ENCODE results near the gene SEPSECS.
"Not testable (repeated sequence)": the region's sequence is repeated elsewhere in the genome, so short reads cannot be mapped to it uniquely, and the experiment has no call there.

SEPSECS gene

DNA sequence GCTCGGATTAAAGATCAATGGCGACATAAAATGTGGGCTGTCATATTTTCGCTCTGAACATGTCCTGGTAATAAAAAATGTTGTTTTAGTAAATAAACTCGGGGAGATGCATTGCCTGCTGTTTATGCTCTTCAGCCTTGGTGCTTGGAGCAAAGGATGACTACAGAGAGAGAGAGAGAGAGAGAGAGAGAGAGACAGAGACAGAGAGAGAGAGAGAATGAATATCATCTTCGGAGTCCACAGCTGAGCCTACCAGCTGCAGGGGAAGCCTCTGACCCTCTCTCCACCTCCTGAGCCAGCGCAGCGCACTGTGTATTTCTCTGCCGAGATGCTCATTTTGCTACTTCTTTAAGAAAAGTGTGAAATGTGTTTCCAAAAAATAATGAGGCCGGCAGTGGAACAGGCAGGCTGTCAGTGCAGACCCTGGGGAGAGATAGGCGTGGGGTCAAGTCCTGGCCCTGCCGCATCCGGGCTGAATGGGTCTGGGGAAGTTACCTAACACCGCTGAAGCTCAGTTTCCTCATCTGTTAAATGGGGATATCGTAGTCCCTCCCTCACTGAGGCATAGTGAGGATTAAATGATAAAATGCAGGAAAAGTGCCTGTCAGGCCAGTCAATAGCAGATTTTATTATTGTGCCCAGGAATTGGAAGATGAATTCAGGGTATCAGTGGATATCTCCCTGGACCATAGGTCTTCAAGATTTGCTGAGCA is 71.0 kb downstream of the SEPSECS start:
- Histone ChIP-seq H3K27ac (ENCODE audit: low read length, poor library complexity, severe bottlenecking) (no peak overlapping the region), H3K27me3 (ENCODE audit: control insufficient read depth in 1 of 2, insufficient read depth in 1 of 2, low read length in 2 of 2) (peaks cover 23 to 25% of the 10 kb centered on the region in 2 experiments), H2BK15ac (ENCODE audit: low read depth, poor library complexity, severe bottlenecking) (no peak overlapping the region), H3K4me3 (ENCODE audit: insufficient read depth in 1 of 2, low read depth in 1 of 2, low read length in 2 of 2) (peak overlapping the region in 1 of 2 experiments; percentile 65), H3K23ac (ENCODE audit: low read length in 2 of 2) (no peak overlapping the region), H3K14ac (ENCODE audit: low read length in 2 of 2) (no peak overlapping the region), H2BK12ac (ENCODE audit: low read length in 2 of 2) (no peak overlapping the region), H4K8ac (ENCODE audit: low read length) (no peak overlapping the region), H3K4me2 (ENCODE audit: low read length, poor library complexity, severe bottlenecking) (no peak overlapping the region), H3K4me1 (ENCODE audit: control insufficient read depth, insufficient read depth, low read depth, low read length) (no peaks in the 10 kb centered on the region), H3K9ac (ENCODE audit: low read length) (peak overlapping the region; percentile 46), H3K18ac (ENCODE audit: low read depth in 1 of 2, low read length in 2 of 2) (no peak overlapping the region), H3K79me1 (replicated peaks; ENCODE audit: low read length, poor library complexity, severe bottlenecking) (no peaks in the 10 kb centered on the region), H4K91ac (ENCODE audit: low read length) (no peak overlapping the region), H3K36me3 (ENCODE audit: control insufficient read depth in 1 of 2, insufficient read depth in 2 of 2, low read depth in 1 of 2, low read length in 2 of 2) (no peaks in the 10 kb centered on the region), H2AK5ac (ENCODE audit: low read length, severe bottlenecking) (no peak overlapping the region), H3K9me3 (ENCODE audit: control insufficient read depth, low read length) (peaks cover 10% of the 10 kb centered on the region), H2BK120ac (ENCODE audit: low read depth, low read length) (no peak overlapping the region), H2BK5ac (ENCODE audit: low read depth, low read length, poor library complexity, severe bottlenecking) (no peak overlapping the region), H3K4ac (ENCODE audit: low read depth in 1 of 2, low read length in 2 of 2) (no peak overlapping the region), H2AFZ (ENCODE audit: low read depth, low read length) (no peak overlapping the region)
- WGBS, result 88% methylated on average over 14 of the region's 14 CpGs
- no peak for DNase-seq

GRCh38 chr4:25088093-25088952 is 71.9 kb downstream of the SEPSECS start:
- Histone ChIP-seq H2BK120ac (ENCODE audit: low read depth, low read length) (no peak overlapping the region), H3K4me2 (ENCODE audit: low read length, poor library complexity, severe bottlenecking) (no peak overlapping the region), H3K79me1 (replicated peaks; ENCODE audit: low read length, poor library complexity, severe bottlenecking) (no peaks in the 10 kb centered on the region), H2AFZ (ENCODE audit: low read depth, low read length) (no peak overlapping the region), H3K4me3 (ENCODE audit: insufficient read depth in 1 of 2, low read depth in 1 of 2, low read length in 2 of 2) (peak overlapping the region; percentile 5 to 65), H3K27me3 (ENCODE audit: control insufficient read depth in 1 of 2, insufficient read depth in 1 of 2, low read length in 2 of 2) (peaks cover 23 to 25% of the 10 kb centered on the region in 2 experiments), H2BK15ac (ENCODE audit: low read depth, poor library complexity, severe bottlenecking) (no peak overlapping the region), H2BK5ac (ENCODE audit: low read depth, low read length, poor library complexity, severe bottlenecking) (no peak overlapping the region), H3K18ac (ENCODE audit: low read depth in 1 of 2, low read length in 2 of 2) (no peak overlapping the region), H3K9ac (ENCODE audit: low read length) (peak overlapping the region; percentile 46), H4K8ac (ENCODE audit: low read length) (no peak overlapping the region), H4K91ac (ENCODE audit: low read length) (no peak overlapping the region), H2AK5ac (ENCODE audit: low read length, severe bottlenecking) (no peak overlapping the region), H3K9me3 (ENCODE audit: control insufficient read depth, low read length) (peaks cover 4% of the 10 kb centered on the region), H3K4me1 (ENCODE audit: control insufficient read depth, insufficient read depth, low read depth, low read length) (no peaks in the 10 kb centered on the region), H3K23ac (ENCODE audit: low read length in 2 of 2) (no peak overlapping the region), H3K14ac (ENCODE audit: low read length in 2 of 2) (no peak overlapping the region), H2BK12ac (ENCODE audit: low read length in 2 of 2) (no peak overlapping the region), H3K4ac (ENCODE audit: low read depth in 1 of 2, low read length in 2 of 2) (no peak overlapping the region), H3K27ac (ENCODE audit: low read length, poor library complexity, severe bottlenecking) (no peak overlapping the region), H3K36me3 (ENCODE audit: control insufficient read depth in 1 of 2, insufficient read depth in 2 of 2, low read depth in 1 of 2, low read length in 2 of 2) (no peaks in the 10 kb centered on the region)
- DNase-seq, result no peak
- 82% methylated on average over 41 of the region's 41 CpGs for WGBS

GRCh38 chr4:25085671-25086070 is 74.6 kb downstream of the SEPSECS start:
- Histone ChIP-seq H2BK120ac (ENCODE audit: low read depth, low read length) (no peak overlapping the region), H3K4ac (ENCODE audit: low read depth in 1 of 2, low read length in 2 of 2) (no peak overlapping the region), H2BK12ac (ENCODE audit: low read length in 2 of 2) (no peak overlapping the region), H3K9ac (ENCODE audit: low read length) (no peak overlapping the region), H3K27me3 (ENCODE audit: control insufficient read depth in 1 of 2, insufficient read depth in 1 of 2, low read length in 2 of 2) (peaks cover 27 to 38% of the 10 kb centered on the region in 2 experiments), H2BK15ac (ENCODE audit: low read depth, poor library complexity, severe bottlenecking) (no peak overlapping the region), H3K18ac (ENCODE audit: low read depth in 1 of 2, low read length in 2 of 2) (no peak overlapping the region), H3K4me3 (ENCODE audit: insufficient read depth in 1 of 2, low read depth in 1 of 2, low read length in 2 of 2) (no peak overlapping the region), H2BK5ac (ENCODE audit: low read depth, low read length, poor library complexity, severe bottlenecking) (no peak overlapping the region), H3K4me1 (ENCODE audit: control insufficient read depth, insufficient read depth, low read depth, low read length) (no peaks in the 10 kb centered on the region), H2AFZ (ENCODE audit: low read depth, low read length) (no peak overlapping the region), H4K8ac (ENCODE audit: low read length) (no peak overlapping the region), H3K36me3 (ENCODE audit: control insufficient read depth in 1 of 2, insufficient read depth in 2 of 2, low read depth in 1 of 2, low read length in 2 of 2) (no peaks in the 10 kb centered on the region), H2AK5ac (ENCODE audit: low read length, severe bottlenecking) (no peak overlapping the region), H3K79me1 (replicated peaks; ENCODE audit: low read length, poor library complexity, severe bottlenecking) (no peaks in the 10 kb centered on the region), H3K4me2 (ENCODE audit: low read length, poor library complexity, severe bottlenecking) (no peak overlapping the region), H3K14ac (ENCODE audit: low read length in 2 of 2) (no peak overlapping the region), H4K91ac (ENCODE audit: low read length) (no peak overlapping the region), H3K23ac (ENCODE audit: low read length in 2 of 2) (no peak overlapping the region), H3K9me3 (ENCODE audit: control insufficient read depth, low read length) (no peaks in the 10 kb centered on the region), H3K27ac (ENCODE audit: low read length, poor library complexity, severe bottlenecking) (no peak overlapping the region)
- DNase-seq, result no peak
- 100% methylated on average over 2 of the region's 4 CpGs for WGBS

GRCh38 chr4:25083441-25083840 is 76.8 kb downstream of the SEPSECS start:
- not testable (repeated sequence) for H2AFZ ChIP-seq (ENCODE audit: low read depth, low read length); H4K91ac ChIP-seq (ENCODE audit: low read length); H3K9me3 ChIP-seq (ENCODE audit: control insufficient read depth, low read length); H3K4ac ChIP-seq (ENCODE audit: low read depth in 1 of 2, low read length in 2 of 2); H2BK12ac ChIP-seq (ENCODE audit: low read length in 2 of 2); H2BK120ac ChIP-seq (ENCODE audit: low read depth, low read length); H2BK15ac ChIP-seq (ENCODE audit: low read depth, poor library complexity, severe bottlenecking); H3K4me2 ChIP-seq (ENCODE audit: low read length, poor library complexity, severe bottlenecking); H3K14ac ChIP-seq (ENCODE audit: low read length in 2 of 2); H3K9ac ChIP-seq (ENCODE audit: low read length); H3K36me3 ChIP-seq (ENCODE audit: control insufficient read depth in 1 of 2, insufficient read depth in 2 of 2, low read depth in 1 of 2, low read length in 2 of 2); H3K4me1 ChIP-seq (ENCODE audit: control insufficient read depth, insufficient read depth, low read depth, low read length); DNase-seq; H4K8ac ChIP-seq (ENCODE audit: low read length); H3K23ac ChIP-seq (ENCODE audit: low read length in 2 of 2); H2AK5ac ChIP-seq (ENCODE audit: low read length, severe bottlenecking); H3K18ac ChIP-seq (ENCODE audit: low read depth in 1 of 2, low read length in 2 of 2); H3K27ac ChIP-seq (ENCODE audit: low read length, poor library complexity, severe bottlenecking); H3K4me3 ChIP-seq (ENCODE audit: insufficient read depth in 1 of 2, low read depth in 1 of 2, low read length in 2 of 2); H3K79me1 ChIP-seq (replicated peaks; ENCODE audit: low read length, poor library complexity, severe bottlenecking); H2BK5ac ChIP-seq (ENCODE audit: low read depth, low read length, poor library complexity, severe bottlenecking)
- H3K27me3 ChIP-seq (ENCODE audit: control insufficient read depth in 1 of 2, insufficient read depth in 1 of 2, low read length in 2 of 2), result peaks cover 15 to 35% of the 10 kb centered on the region in 2 experiments
- 97% methylated on average over 3 of the region's 4 CpGs for WGBS
